GM12892 (cell line): ENCODE results near the gene ZNF654.

ENCODE experiments used
- POLR2A ChIP-seq: IDR thresholded peaks from 2 replicates; pipeline ENCODE4 v1.6.1; 2011; ENCODE audit warnings: low read depth, low read length, control low read depth
- POLR2AphosphoS5 ChIP-seq: IDR thresholded peaks from 2 replicates; pipeline ENCODE4 v1.6.1; 2011; ENCODE audit warnings: low read depth, low read length, control low read depth

GRCh38 chr3:88131695-88132094 lies 72.6 kb downstream of the ZNF654 start:
- TF ChIP-seq POLR2AphosphoS5 = no peak
- no peak for TF ChIP-seq POLR2A
